ENCODE results near the gene TMF1. TPM values are rescaled to one million over a fixed set of nuclear protein-coding genes. Genes with fewer than 3 reads are reported as not detected.

Gene TMF1
- total and polyA plus RNA-seq, 5 donors, result 6.7 to 28.5 (median 21.8) TPM

Small RNA genes lying within 50 kb of the gene (microRNA-seq; reads per million reads assigned to microRNA genes)
- 0 to 0.54 reads per million in 2 donors for gene MIR3136

Other genes starting within 250 kb of the TMF1 start
- gene TAFA4, start 119.8 kb downstream of the TMF1 start, total RNA-seq, result not detected
- gene TAFA4, start 119.8 kb downstream of the TMF1 start, polyA plus RNA-seq, result not detected
- gene EOGT, start 38.6 kb downstream of the TMF1 start, total RNA-seq, result 100 to 1,000 TPM in 1 of 4 donors, 10 to 100 TPM in 3; 47.5 to 112 (median 56.6) TPM
- gene EOGT, start 38.6 kb downstream of the TMF1 start, polyA plus RNA-seq, result 26.1 TPM
- gene UBA3, start 28.0 kb upstream of the TMF1 start, total RNA-seq, result 10 to 100 TPM; 63.8 to 67.5 (median 65.2) TPM
- gene UBA3, start 28.0 kb upstream of the TMF1 start, polyA plus RNA-seq, result 51.4 TPM
- 100 to 1,000 TPM; 162 to 233 (median 227) TPM for gene ARL6IP5, start 32.6 kb upstream of the TMF1 start, total RNA-seq
- 261 TPM for gene ARL6IP5, start 32.6 kb upstream of the TMF1 start, polyA plus RNA-seq
- gene LMOD3, start 70.3 kb upstream of the TMF1 start, total RNA-seq, result 100 to 1,000 TPM in 1 of 4 donors, 10 to 100 TPM in 3; 44.1 to 127 (median 62.9) TPM
- gene LMOD3, start 70.3 kb upstream of the TMF1 start, polyA plus RNA-seq, result 64.0 TPM